DND-41 (cell line): ENCODE measurements around the gene PSAP.

Experiments
- EZH2 ChIP-seq: IDR thresholded peaks from 3 replicates; pipeline ENCODE4 v1.6.1; 2012; ENCODE audit warnings: borderline replicate concordance, low read depth, mild to moderate bottlenecking, moderate library complexity, low read length, inconsistent platforms; ENCODE audit not compliant: severe bottlenecking
- TF ChIP-seq, protein P1 (sequence below): IDR thresholded peaks from 2 replicates; pipeline ENCODE4 v1.5.1; 2012; ENCODE audit warnings: borderline replicate concordance, low read length, moderate library complexity, mild to moderate bottlenecking; ENCODE audit not compliant: poor library complexity, severe bottlenecking; ENCODE audit errors: extremely low read depth

DNA sequence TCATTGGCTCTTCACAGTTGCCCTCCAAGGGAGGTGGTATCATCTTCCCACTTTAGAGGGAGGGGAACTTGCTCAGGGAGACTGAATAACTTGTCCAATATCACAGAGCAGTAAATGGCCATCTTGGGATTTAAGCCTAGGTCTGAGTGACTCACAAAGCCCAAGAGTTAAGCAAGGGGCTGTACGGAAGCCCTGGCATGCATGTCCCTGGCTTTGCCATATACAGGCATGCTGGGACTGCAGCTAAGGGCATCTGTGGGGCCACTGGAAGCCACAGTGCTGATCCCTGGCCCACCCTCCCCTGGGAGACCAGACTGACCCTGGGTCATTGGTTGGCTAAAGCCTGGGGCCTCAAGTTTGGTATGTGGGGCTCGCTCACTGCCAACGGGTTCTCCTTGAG is 80.8 kb downstream of the PSAP start:
- TF ChIP-seq, protein P1, sequence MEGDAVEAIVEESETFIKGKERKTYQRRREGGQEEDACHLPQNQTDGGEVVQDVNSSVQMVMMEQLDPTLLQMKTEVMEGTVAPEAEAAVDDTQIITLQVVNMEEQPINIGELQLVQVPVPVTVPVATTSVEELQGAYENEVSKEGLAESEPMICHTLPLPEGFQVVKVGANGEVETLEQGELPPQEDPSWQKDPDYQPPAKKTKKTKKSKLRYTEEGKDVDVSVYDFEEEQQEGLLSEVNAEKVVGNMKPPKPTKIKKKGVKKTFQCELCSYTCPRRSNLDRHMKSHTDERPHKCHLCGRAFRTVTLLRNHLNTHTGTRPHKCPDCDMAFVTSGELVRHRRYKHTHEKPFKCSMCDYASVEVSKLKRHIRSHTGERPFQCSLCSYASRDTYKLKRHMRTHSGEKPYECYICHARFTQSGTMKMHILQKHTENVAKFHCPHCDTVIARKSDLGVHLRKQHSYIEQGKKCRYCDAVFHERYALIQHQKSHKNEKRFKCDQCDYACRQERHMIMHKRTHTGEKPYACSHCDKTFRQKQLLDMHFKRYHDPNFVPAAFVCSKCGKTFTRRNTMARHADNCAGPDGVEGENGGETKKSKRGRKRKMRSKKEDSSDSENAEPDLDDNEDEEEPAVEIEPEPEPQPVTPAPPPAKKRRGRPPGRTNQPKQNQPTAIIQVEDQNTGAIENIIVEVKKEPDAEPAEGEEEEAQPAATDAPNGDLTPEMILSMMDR: no peak
- no peak for TF ChIP-seq EZH2
